Keratinocyte (primary cell): Measurements from ENCODE around the gene ZNF433. TPM values are rescaled to one million over a fixed set of nuclear protein-coding genes. Genes with fewer than 3 reads are reported as not detected.
"Not testable (repeated sequence)": the region's sequence is repeated elsewhere in the genome, so short reads cannot be mapped to it uniquely, and the experiment has no call there.

Experiments used
- DNase-seq: peaks from one replicate; pipeline ENCODE4 v3.0.0-alpha.2; 2011; ENCODE audit warnings: low read depth, missing footprints, low spot score
- FAIRE-seq: peaks from 2 replicates; lab custom pipeline; 2011; peaks lifted over from hg19 to GRCh38; lab: Jason Lieb, UNC
- H2AFZ ChIP-seq: 2 replicates; pipeline ENCODE4 v1.6.0; 2012; ENCODE audit warnings: low read length, control low read depth, inconsistent platforms; ENCODE audit not compliant: control insufficient read depth
- H3K27ac ChIP-seq: 2 replicates; pipeline ENCODE4 v1.5.1; 2011; ENCODE audit warnings: low read length; ENCODE audit not compliant: control insufficient read depth, insufficient read depth
- H3K27me3 ChIP-seq: 3 replicates; pipeline ENCODE4 v1.6.0; 2011; ENCODE audit warnings: low read length; ENCODE audit not compliant: control insufficient read depth, insufficient read depth; ENCODE audit errors: extremely low read depth
- H3K36me3 ChIP-seq, 2 experiments: 2 replicates in 1 of 2; 3 replicates in 1 of 2; pipeline ENCODE4 v1.5.1; 2011; ENCODE audit warnings: low read length in 2 of 2, mild to moderate bottlenecking in 1 of 2; ENCODE audit not compliant: control insufficient read depth in 2 of 2, insufficient read depth in 2 of 2; ENCODE audit errors: extremely low read depth in 1 of 2
- H3K4me1 ChIP-seq: 3 replicates; pipeline ENCODE4 v1.5.1; 2011; ENCODE audit warnings: low read length; ENCODE audit not compliant: control insufficient read depth, insufficient read depth; ENCODE audit errors: extremely low read depth
- H3K4me2 ChIP-seq: 3 replicates; pipeline ENCODE4 v1.6.0; 2011; ENCODE audit warnings: low read depth, low read length; ENCODE audit not compliant: control insufficient read depth, insufficient read depth; ENCODE audit errors: extremely low read depth
- H3K4me3 ChIP-seq, 3 experiments: fragments of 200-600 bp in 1 of 3; sonication (generic) in 1 of 3; 2 replicates in 2 of 3; 3 replicates in 1 of 3; pipeline ENCODE4 v1.5.1; 2011 to 2016; ENCODE audit warnings: low read length in 3 of 3, mild to moderate bottlenecking in 3 of 3, control low read depth in 2 of 3, inconsistent platforms in 1 of 3, low read depth in 1 of 3, mixed read lengths in 1 of 3, mixed run types in 1 of 3, moderate library complexity in 1 of 3; ENCODE audit not compliant: control insufficient read depth in 2 of 3, insufficient read depth in 2 of 3; ENCODE audit errors: extremely low read depth in 1 of 3
- H3K79me2 ChIP-seq: 2 replicates; pipeline ENCODE4 v1.6.0; 2012; ENCODE audit warnings: low read length; ENCODE audit not compliant: control insufficient read depth, insufficient read depth
- H3K9ac ChIP-seq: 3 replicates; pipeline ENCODE4 v1.6.0; 2011; ENCODE audit warnings: low read length; ENCODE audit not compliant: control insufficient read depth, insufficient read depth; ENCODE audit errors: extremely low read depth
- H3K9me1 ChIP-seq: 3 replicates; pipeline ENCODE4 v1.6.0; 2011; ENCODE audit warnings: low read length; ENCODE audit not compliant: control insufficient read depth, insufficient read depth; ENCODE audit errors: extremely low read depth
- H3K9me3 ChIP-seq: 2 replicates; pipeline ENCODE4 v1.5.1; 2012; ENCODE audit warnings: low read depth, low read length; ENCODE audit not compliant: control insufficient read depth
- H4K20me1 ChIP-seq: 3 replicates; pipeline ENCODE4 v1.6.0; 2011; ENCODE audit warnings: low read length; ENCODE audit not compliant: control insufficient read depth, insufficient read depth; ENCODE audit errors: extremely low read depth
- CTCF ChIP-seq, 3 experiments: IDR thresholded peaks in 1 of 3; conservative IDR thresholded peaks in 1 of 3; optimal IDR thresholded peaks in 1 of 3; 2 replicates in 2 of 3; 3 replicates in 1 of 3; pipeline versions ENCODE3 to v1.5.1; 2011; ENCODE audit warnings: low read length in 3 of 3, mild to moderate bottlenecking in 3 of 3, moderate library complexity in 2 of 3, control low read depth in 1 of 3, inconsistent platforms in 1 of 3; ENCODE audit not compliant: insufficient read depth in 2 of 3; ENCODE audit errors: extremely low read depth in 1 of 3
- EZH2 ChIP-seq: IDR thresholded peaks from one replicate; pipeline ENCODE4 v1.6.1; 2012; ENCODE audit warnings: inconsistent platforms, mild to moderate bottlenecking, low read length, moderate library complexity
- dilution Hi-C: fragments of 300-500 bp; cut with MboI; formaldehyde crosslinking; loops from one replicate; pipeline ENCODE4 v1.7.0; 2020; ENCODE audit warnings: low sequenced_read_pairs; ENCODE audit not compliant: extremely low pct_ligation_motif_present
- polyA plus RNA-seq, 5 experiments: library from polyadenylated mRNA; depleted of rRNA in 3 of 5; stranded (reverse) in 3 of 5; stranded (forward) in 1 of 5; unstranded in 1 of 5; fragments of >200 nt; gene quantifications; 1 replicate in 1 of 5; 2 replicates in 3 of 5; 3 replicates in 1 of 5; pipeline versions ENCODE4 v1.2.1 to v1.2.3, GENCODE V29; 2011 to 2012; ENCODE audit warnings: missing spikeins in 2 of 5, low read depth in 1 of 5, low replicate concordance in 1 of 5

The ZNF433 gene
- polyA plus RNA-seq, 1 donor (not counting 4 experiments of a cell fraction or from before 2014, with no cell fraction given), result 4.7 TPM

DNA sequence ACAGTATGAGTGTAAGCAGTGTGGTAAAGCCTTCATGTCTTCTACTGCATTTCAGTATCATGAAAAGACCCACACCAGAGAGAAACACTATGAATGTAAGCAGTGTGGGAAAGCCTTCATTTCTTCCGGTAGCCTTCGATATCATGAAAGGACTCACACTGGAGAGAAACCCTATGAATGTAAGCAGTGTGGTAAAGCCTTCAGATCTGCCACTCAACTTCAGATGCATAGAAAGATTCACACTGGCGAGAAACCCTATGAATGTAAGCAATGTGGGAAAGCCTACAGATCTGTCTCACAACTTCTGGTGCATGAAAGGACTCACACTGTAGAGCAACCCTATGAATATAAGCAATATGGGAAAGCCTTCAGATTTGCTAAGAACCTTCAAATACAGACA lies 41.9 kb upstream of the ZNF433 start:
- FAIRE-seq, result no peak
- dilution Hi-C loops, result no loop called here
- TF ChIP-seq EZH2, result no peak
- no peak for TF ChIP-seq CTCF (optimal IDR thresholded peaks at IDR 0.05 in 1 of 3, IDR thresholded peaks at IDR 0.05 in 1 of 3, conservative IDR thresholded peaks at IDR 0.05 in 1 of 3; ENCODE audit: extremely low read depth in 1 of 3, insufficient read depth in 2 of 3, low read length in 3 of 3)

GRCh38 chr19:12076331-12076730 lies 40.9 kb upstream of the ZNF433 start:
- dilution Hi-C loops, H3K27me3 ChIP-seq, H3K4me3 ChIP-seq, H3K79me2 ChIP-seq, FAIRE-seq, H4K20me1 ChIP-seq, H3K4me2 ChIP-seq, H3K27ac ChIP-seq, H3K4me1 ChIP-seq, H3K9ac ChIP-seq, H2AFZ ChIP-seq, H3K9me1 ChIP-seq, H3K36me3 ChIP-seq, DNase-seq: not testable (repeated sequence)
- peaks cover 16% of the 10 kb centered on the region for H3K9me3 ChIP-seq

More for the DNA sequence above, 41.9 kb upstream of the ZNF433 start:
- DNase-seq, result no peak
- H3K79me2 ChIP-seq, result no peaks in the 10 kb centered on the region
- peaks cover 16% of the 10 kb centered on the region for H3K9me3 ChIP-seq
- H3K9ac ChIP-seq, result no peak overlapping the region
- H3K4me1 ChIP-seq, result no peaks in the 10 kb centered on the region
- peaks cover 0 to 3% of the 10 kb centered on the region in 2 experiments for H3K36me3 ChIP-seq
- no peaks in the 10 kb centered on the region for H3K27me3 ChIP-seq
- no peak overlapping the region for H3K4me3 ChIP-seq
- H3K27ac ChIP-seq, result no peak overlapping the region
- H3K4me2 ChIP-seq, result no peak overlapping the region
- no peaks in the 10 kb centered on the region for H3K9me1 ChIP-seq
- H4K20me1 ChIP-seq, result no peaks in the 10 kb centered on the region
- H2AFZ ChIP-seq, result no peak overlapping the region

DNA sequence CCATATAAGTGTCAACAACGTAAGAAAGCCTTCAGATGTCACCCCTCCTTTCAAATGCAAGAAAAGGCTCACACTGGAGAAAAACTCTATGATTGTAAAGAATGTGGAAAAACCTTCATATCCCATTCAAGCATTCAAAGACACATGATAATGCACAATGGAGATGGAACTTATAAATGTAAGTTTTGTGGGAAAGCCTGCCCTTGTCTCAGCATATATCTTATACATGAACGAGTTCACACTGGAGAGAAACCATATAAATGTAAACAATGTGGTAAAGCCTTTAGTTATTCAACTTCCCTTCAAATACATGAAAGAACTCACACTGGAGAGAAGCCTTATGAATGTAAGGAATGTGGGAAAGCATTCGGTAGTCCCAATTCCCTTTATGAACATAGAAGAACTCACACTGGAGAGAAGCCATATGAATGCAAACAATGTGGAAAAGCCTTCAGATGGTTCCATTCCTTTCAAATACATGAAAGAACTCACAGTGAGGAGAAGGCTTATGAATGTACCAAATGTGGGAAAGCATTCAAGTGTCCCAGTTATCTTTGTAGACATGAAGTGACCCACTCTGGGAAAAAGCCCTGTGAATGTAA lies 40.2 kb upstream of the ZNF433 start:
- H3K4me2 ChIP-seq, result no peak overlapping the region
- peaks cover 16% of the 10 kb centered on the region for H3K9me3 ChIP-seq
- no peaks in the 10 kb centered on the region for H3K4me1 ChIP-seq
- H3K36me3 ChIP-seq, result peaks cover 0 to 3% of the 10 kb centered on the region in 2 experiments
- H2AFZ ChIP-seq, result no peak overlapping the region
- dilution Hi-C loops, result no loop called here
- no peak overlapping the region for H3K9ac ChIP-seq
- no peaks in the 10 kb centered on the region for H3K79me2 ChIP-seq
- no peak for FAIRE-seq
- H3K27ac ChIP-seq, result no peak overlapping the region
- H3K4me3 ChIP-seq, result no peak overlapping the region
- no peaks in the 10 kb centered on the region for H3K9me1 ChIP-seq
- TF ChIP-seq CTCF (optimal IDR thresholded peaks at IDR 0.05 in 1 of 3, IDR thresholded peaks at IDR 0.05 in 1 of 3, conservative IDR thresholded peaks at IDR 0.05 in 1 of 3; ENCODE audit: extremely low read depth in 1 of 3, insufficient read depth in 2 of 3, low read length in 3 of 3) (no peak), EZH2 (no peak)
- no peak for DNase-seq
- no peaks in the 10 kb centered on the region for H4K20me1 ChIP-seq
- no peaks in the 10 kb centered on the region for H3K27me3 ChIP-seq
